GM23338 (cell line): ENCODE data around the gene UGT1A4. TPM values are rescaled to one million over a fixed set of nuclear protein-coding genes. Genes with fewer than 3 reads are reported as not detected.

Source experiments
- CREB1 ChIP-seq: fragments of 250-450 bp; sonication (Bioruptor Pico); IDR thresholded peaks from 2 replicates; pipeline ENCODE4 v1.5.0; 2020; ENCODE audit warnings: low read depth, mild to moderate bottlenecking, moderate library complexity
- JUNB ChIP-seq: IDR thresholded peaks from one replicate; pipeline ENCODE4 v1.6.1; 2016; ENCODE audit warnings: antibody characterized with exemption; ENCODE audit not compliant: unreplicated experiment
- NANOG ChIP-seq: IDR thresholded peaks from 2 replicates; pipeline ENCODE4 v1.6.1; 2016; ENCODE audit warnings: antibody characterized with exemption, borderline replicate concordance
- STAT1 ChIP-seq: IDR thresholded peaks from one replicate; pipeline ENCODE4 v1.6.1; 2016; ENCODE audit warnings: antibody characterized with exemption; ENCODE audit not compliant: unreplicated experiment
- ZNF114 ChIP-seq: fragments of 250-450 bp; sonication (Bioruptor Pico); IDR thresholded peaks from 2 replicates; pipeline ENCODE4 v1.5.0; 2020; ENCODE audit warnings: mild to moderate bottlenecking, moderate library complexity
- ZNF331 ChIP-seq: fragments of 250-450 bp; sonication (Bioruptor Pico); IDR thresholded peaks from 2 replicates; pipeline ENCODE4 v1.5.0; 2020; ENCODE audit warnings: low read depth, mild to moderate bottlenecking, moderate library complexity
- polyA plus RNA-seq: library from polyadenylated mRNA; unstranded; fragments of >200 nt; fragmentation: Nextera tagmentation; extraction: Ambion mirVana; gene quantifications from 2 replicates; pipeline ENCODE4 v1.2.1, GENCODE V29; 2016
- total RNA-seq: library from RNA; depleted of rRNA; stranded (reverse); fragments of >200 nt; shearing (Covaris generic); gene quantifications from 2 replicates; pipeline ENCODE4 v1.2.3, GENCODE V29; 2014
- TF ChIP-seq, protein P1 (sequence below): fragments of 250-450 bp; sonication (Bioruptor Pico); IDR thresholded peaks from 2 replicates; pipeline ENCODE4 v1.5.0; 2020; ENCODE audit warnings: mild to moderate bottlenecking, moderate library complexity
- TF ChIP-seq, protein P2 (sequence below): IDR thresholded peaks from one replicate; pipeline ENCODE4 v1.6.1; 2018; ENCODE audit warnings: antibody characterized with exemption; ENCODE audit not compliant: unreplicated experiment
- TF ChIP-seq, protein P3 (sequence below), 2 experiments: fragments of 200-600 bp in 1 of 2; sonication (generic) in 1 of 2; conservative IDR thresholded peaks; 2 replicates each; pipeline versions ENCODE4 v1.5.1 to v1.6.1; 2016 to 2017; ENCODE audit warnings: antibody characterized with exemption in 2 of 2, low read depth in 2 of 2, mild to moderate bottlenecking in 2 of 2, moderate library complexity in 1 of 2

UGT1A4 gene
- total and polyA plus RNA-seq, 2 experiments from 2014 or later, result not detected

GRCh38 chr2:233799087-233799665 is 80.6 kb downstream of the UGT1A4 start (continued):
- TF ChIP-seq, protein P1, sequence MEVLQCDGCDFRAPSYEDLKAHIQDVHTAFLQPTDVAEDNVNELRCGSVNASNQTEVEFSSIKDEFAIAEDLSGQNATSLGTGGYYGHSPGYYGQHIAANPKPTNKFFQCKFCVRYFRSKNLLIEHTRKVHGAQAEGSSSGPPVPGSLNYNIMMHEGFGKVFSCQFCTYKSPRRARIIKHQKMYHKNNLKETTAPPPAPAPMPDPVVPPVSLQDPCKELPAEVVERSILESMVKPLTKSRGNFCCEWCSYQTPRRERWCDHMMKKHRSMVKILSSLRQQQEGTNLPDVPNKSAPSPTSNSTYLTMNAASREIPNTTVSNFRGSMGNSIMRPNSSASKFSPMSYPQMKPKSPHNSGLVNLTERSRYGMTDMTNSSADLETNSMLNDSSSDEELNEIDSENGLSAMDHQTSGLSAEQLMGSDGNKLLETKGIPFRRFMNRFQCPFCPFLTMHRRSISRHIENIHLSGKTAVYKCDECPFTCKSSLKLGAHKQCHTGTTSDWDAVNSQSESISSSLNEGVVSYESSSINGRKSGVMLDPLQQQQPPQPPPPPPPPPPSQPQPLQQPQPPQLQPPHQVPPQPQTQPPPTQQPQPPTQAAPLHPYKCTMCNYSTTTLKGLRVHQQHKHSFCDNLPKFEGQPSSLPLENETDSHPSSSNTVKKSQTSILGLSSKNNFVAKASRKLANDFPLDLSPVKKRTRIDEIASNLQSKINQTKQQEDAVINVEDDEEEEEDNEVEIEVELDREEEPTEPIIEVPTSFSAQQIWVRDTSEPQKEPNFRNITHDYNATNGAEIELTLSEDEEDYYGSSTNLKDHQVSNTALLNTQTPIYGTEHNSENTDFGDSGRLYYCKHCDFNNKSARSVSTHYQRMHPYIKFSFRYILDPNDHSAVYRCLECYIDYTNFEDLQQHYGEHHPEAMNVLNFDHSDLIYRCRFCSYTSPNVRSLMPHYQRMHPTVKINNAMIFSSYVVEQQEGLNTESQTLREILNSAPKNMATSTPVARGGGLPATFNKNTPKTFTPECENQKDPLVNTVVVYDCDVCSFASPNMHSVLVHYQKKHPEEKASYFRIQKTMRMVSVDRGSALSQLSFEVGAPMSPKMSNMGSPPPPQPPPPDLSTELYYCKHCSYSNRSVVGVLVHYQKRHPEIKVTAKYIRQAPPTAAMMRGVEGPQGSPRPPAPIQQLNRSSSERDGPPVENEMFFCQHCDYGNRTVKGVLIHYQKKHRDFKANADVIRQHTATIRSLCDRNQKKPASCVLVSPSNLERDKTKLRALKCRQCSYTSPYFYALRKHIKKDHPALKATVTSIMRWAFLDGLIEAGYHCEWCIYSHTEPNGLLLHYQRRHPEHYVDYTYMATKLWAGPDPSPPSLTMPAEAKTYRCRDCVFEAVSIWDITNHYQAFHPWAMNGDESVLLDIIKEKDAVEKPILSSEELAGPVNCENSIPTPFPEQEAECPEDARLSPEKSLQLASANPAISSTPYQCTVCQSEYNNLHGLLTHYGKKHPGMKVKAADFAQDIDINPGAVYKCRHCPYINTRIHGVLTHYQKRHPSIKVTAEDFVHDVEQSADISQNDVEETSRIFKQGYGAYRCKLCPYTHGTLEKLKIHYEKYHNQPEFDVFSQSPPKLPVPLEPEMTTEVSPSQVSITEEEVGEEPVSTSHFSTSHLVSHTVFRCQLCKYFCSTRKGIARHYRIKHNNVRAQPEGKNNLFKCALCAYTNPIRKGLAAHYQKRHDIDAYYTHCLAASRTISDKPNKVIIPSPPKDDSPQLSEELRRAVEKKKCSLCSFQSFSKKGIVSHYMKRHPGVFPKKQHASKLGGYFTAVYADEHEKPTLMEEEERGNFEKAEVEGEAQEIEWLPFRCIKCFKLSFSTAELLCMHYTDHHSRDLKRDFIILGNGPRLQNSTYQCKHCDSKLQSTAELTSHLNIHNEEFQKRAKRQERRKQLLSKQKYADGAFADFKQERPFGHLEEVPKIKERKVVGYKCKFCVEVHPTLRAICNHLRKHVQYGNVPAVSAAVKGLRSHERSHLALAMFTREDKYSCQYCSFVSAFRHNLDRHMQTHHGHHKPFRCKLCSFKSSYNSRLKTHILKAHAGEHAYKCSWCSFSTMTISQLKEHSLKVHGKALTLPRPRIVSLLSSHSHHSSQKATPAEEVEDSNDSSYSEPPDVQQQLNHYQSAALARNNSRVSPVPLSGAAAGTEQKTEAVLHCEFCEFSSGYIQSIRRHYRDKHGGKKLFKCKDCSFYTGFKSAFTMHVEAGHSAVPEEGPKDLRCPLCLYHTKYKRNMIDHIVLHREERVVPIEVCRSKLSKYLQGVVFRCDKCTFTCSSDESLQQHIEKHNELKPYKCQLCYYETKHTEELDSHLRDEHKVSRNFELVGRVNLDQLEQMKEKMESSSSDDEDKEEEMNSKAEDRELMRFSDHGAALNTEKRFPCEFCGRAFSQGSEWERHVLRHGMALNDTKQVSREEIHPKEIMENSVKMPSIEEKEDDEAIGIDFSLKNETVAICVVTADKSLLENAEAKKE, result no peak
- no peak for TF ChIP-seq ZNF331 (CRISPR knock-in tag)
- TF ChIP-seq, protein P2, sequence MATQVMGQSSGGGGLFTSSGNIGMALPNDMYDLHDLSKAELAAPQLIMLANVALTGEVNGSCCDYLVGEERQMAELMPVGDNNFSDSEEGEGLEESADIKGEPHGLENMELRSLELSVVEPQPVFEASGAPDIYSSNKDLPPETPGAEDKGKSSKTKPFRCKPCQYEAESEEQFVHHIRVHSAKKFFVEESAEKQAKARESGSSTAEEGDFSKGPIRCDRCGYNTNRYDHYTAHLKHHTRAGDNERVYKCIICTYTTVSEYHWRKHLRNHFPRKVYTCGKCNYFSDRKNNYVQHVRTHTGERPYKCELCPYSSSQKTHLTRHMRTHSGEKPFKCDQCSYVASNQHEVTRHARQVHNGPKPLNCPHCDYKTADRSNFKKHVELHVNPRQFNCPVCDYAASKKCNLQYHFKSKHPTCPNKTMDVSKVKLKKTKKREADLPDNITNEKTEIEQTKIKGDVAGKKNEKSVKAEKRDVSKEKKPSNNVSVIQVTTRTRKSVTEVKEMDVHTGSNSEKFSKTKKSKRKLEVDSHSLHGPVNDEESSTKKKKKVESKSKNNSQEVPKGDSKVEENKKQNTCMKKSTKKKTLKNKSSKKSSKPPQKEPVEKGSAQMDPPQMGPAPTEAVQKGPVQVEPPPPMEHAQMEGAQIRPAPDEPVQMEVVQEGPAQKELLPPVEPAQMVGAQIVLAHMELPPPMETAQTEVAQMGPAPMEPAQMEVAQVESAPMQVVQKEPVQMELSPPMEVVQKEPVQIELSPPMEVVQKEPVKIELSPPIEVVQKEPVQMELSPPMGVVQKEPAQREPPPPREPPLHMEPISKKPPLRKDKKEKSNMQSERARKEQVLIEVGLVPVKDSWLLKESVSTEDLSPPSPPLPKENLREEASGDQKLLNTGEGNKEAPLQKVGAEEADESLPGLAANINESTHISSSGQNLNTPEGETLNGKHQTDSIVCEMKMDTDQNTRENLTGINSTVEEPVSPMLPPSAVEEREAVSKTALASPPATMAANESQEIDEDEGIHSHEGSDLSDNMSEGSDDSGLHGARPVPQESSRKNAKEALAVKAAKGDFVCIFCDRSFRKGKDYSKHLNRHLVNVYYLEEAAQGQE, result no peak
- no peak for TF ChIP-seq CREB1
- TF ChIP-seq STAT1, result no peak
- TF ChIP-seq JUNB, result no peak
- no peak for TF ChIP-seq NANOG
- TF ChIP-seq, protein P3, sequence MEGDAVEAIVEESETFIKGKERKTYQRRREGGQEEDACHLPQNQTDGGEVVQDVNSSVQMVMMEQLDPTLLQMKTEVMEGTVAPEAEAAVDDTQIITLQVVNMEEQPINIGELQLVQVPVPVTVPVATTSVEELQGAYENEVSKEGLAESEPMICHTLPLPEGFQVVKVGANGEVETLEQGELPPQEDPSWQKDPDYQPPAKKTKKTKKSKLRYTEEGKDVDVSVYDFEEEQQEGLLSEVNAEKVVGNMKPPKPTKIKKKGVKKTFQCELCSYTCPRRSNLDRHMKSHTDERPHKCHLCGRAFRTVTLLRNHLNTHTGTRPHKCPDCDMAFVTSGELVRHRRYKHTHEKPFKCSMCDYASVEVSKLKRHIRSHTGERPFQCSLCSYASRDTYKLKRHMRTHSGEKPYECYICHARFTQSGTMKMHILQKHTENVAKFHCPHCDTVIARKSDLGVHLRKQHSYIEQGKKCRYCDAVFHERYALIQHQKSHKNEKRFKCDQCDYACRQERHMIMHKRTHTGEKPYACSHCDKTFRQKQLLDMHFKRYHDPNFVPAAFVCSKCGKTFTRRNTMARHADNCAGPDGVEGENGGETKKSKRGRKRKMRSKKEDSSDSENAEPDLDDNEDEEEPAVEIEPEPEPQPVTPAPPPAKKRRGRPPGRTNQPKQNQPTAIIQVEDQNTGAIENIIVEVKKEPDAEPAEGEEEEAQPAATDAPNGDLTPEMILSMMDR (conservative IDR thresholded peaks at IDR 0.05; ENCODE audit: low read depth in 2 of 2), result no peak
- TF ChIP-seq ZNF114 (CRISPR knock-in tag), result no peak
